WTC11 (cell line): ENCODE data around the gene NKD1. TPM values are rescaled to one million over a fixed set of nuclear protein-coding genes. Genes with fewer than 3 reads are reported as not detected.

Source experiments
- ATAC-seq: fragments of 200-7000 bp; cut with Tn5 transposase; 2 replicates; pipeline ENCODE4 v1.10.0; 2021; ENCODE audit warnings: mild to moderate bottlenecking, moderate library complexity
- CTCF ChIA-PET: fragments of 300-600 bp; sonication (Branson Sonifier 250); formaldehyde crosslinking; loops from one replicate; lab custom pipeline; 2021; ENCODE audit warnings: antibody characterized with exemption; lab: Charles Lee
- POLR2A ChIA-PET: fragments of 350-600 bp; sonication (Branson Sonifier 250); formaldehyde crosslinking; loops from one replicate; lab custom pipeline; 2021; ENCODE audit warnings: antibody characterized with exemption; lab: Charles Lee
- DNase-seq: peaks from one replicate; pipeline ENCODE4 v3.0.0; 2021; ENCODE audit warnings: low spot score
- H3K27ac Mint-ChIP-seq: 2 replicates; pipeline ENCODE4 v1.8.0; 2021; ENCODE audit warnings: mixed read lengths
- H3K27me3 Mint-ChIP-seq: 2 replicates; pipeline ENCODE4 v1.8.0; 2021; ENCODE audit warnings: low read depth, mild to moderate bottlenecking, moderate library complexity, mixed read lengths
- H3K36me3 Mint-ChIP-seq: 2 replicates; pipeline ENCODE4 v1.8.0; 2021; ENCODE audit warnings: mixed read lengths
- H3K4me1 Mint-ChIP-seq: 2 replicates; pipeline ENCODE4 v1.8.0; 2022; ENCODE audit warnings: mixed read lengths
- H3K4me3 Mint-ChIP-seq: 2 replicates; pipeline ENCODE4 v1.8.0; 2021; ENCODE audit warnings: mild to moderate bottlenecking, moderate library complexity, mixed read lengths
- H3K9me3 Mint-ChIP-seq: 2 replicates; pipeline ENCODE4 v1.8.0; 2021; ENCODE audit warnings: mixed read lengths
- CREM ChIP-seq: sonication (generic); formaldehyde crosslinking; IDR thresholded peaks from 2 replicates; pipeline ENCODE4 v1.8.1; 2022; ENCODE audit warnings: mild to moderate bottlenecking, missing genetic modification reagents, moderate library complexity
- GRHL2 ChIP-seq: fragments of 250-450 bp; sonication (Bioruptor Pico); IDR thresholded peaks from 2 replicates; pipeline ENCODE4 v1.8.0; 2022; ENCODE audit warnings: mild to moderate bottlenecking, moderate library complexity; ENCODE audit not compliant: insufficient replicate concordance, severe bottlenecking
- MXD4 ChIP-seq: fragments of 250-450 bp; sonication (Bioruptor Pico); IDR thresholded peaks from 2 replicates; pipeline ENCODE4 v1.8.0; 2021; ENCODE audit warnings: mild to moderate bottlenecking, moderate library complexity, borderline replicate concordance
- NR3C1 ChIP-seq: sonication (generic); formaldehyde crosslinking; conservative IDR thresholded peaks from 2 replicates; pipeline ENCODE4 v1.8.1; 2023; ENCODE audit warnings: low read depth, mild to moderate bottlenecking, missing genetic modification reagents
- PRRX2 ChIP-seq: fragments of 250-450 bp; sonication (Bioruptor Pico); IDR thresholded peaks from 2 replicates; pipeline ENCODE4 v1.8.0; 2021; ENCODE audit warnings: mild to moderate bottlenecking
- SMAD3 ChIP-seq: sonication (generic); formaldehyde crosslinking; IDR thresholded peaks from 2 replicates; pipeline ENCODE4 v1.8.0; 2022; ENCODE audit warnings: missing genetic modification reagents, mild to moderate bottlenecking, borderline replicate concordance
- SOX15 ChIP-seq: fragments of 250-450 bp; sonication (Bioruptor Pico); IDR thresholded peaks from 2 replicates; pipeline ENCODE4 v1.9.0; 2021; ENCODE audit warnings: mild to moderate bottlenecking
- TCF7 ChIP-seq: sonication (generic); formaldehyde crosslinking; IDR thresholded peaks from 2 replicates; pipeline ENCODE4 v1.8.0; 2022; ENCODE audit warnings: mild to moderate bottlenecking, low read depth, missing genetic modification reagents, moderate library complexity
- ZNF121 ChIP-seq: sonication (generic); formaldehyde crosslinking; IDR thresholded peaks from 2 replicates; pipeline ENCODE4 v1.8.0; 2023; ENCODE audit warnings: missing genetic modification reagents
- total RNA-seq: library from RNA; stranded (reverse); gene quantifications from 3 replicates; pipeline ENCODE4 v1.2.3, GENCODE V29; 2021
- TF ChIP-seq, protein P1 (sequence below): sonication (generic); formaldehyde crosslinking; IDR thresholded peaks from 2 replicates; pipeline ENCODE4 v1.8.1; 2023; ENCODE audit warnings: mild to moderate bottlenecking, missing genetic modification reagents
- TF ChIP-seq, protein P2 (sequence below): sonication (generic); formaldehyde crosslinking; IDR thresholded peaks from 2 replicates; pipeline ENCODE4 v1.8.0; 2022; ENCODE audit warnings: mild to moderate bottlenecking, missing genetic modification reagents
- TF ChIP-seq, protein P3 (sequence below): sonication (generic); formaldehyde crosslinking; IDR thresholded peaks from 2 replicates; pipeline ENCODE4 v1.8.0; 2022; ENCODE audit warnings: mild to moderate bottlenecking, missing genetic modification reagents

NKD1 gene
- total RNA-seq, 1 experiment from 2014 or later: 6.0 TPM

DNA sequence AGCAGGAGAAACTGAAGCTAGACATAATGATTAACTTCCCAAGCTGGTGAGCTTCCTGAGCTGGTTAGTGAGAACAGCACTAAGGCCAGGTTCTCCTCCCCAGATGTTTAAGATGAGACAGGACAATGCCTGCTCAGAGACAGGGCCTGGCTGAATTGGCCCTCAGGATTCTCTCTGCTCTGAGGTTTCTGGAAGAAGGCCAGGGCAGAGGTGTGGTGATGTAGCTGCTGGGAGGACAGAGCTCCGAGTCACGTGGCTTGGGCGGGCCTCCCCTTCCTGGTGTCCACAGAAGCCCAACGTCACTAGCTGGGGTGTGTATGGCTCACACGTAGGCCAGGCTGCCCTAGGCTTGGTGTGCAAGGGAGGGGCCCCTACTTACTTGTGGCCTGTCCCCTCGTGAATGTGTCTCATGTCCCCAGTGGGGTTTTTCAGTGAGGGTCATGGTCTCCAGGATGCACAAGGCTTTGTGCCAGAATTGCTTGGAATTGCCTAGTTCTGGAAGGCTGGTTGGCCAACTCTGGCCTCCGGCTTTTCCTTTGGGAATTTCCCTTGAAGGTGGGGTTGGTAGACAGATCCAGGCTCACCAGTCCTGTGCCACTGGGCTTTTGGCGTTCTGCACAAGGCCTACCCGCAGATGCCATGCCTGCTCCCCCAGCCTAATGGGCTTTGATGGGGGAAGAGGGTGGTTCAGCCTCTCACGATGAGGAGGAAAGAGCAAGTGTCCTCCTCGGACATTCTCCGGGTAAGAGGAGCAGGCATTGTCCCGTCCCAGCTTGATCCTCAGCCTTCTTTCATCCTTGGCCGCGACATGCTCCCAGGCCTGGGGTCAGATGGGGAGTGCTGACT lies 148.6 kb downstream of the NKD1 start (continued):
- no peak for TF ChIP-seq PRRX2 (CRISPR knock-in tag)

DNA sequence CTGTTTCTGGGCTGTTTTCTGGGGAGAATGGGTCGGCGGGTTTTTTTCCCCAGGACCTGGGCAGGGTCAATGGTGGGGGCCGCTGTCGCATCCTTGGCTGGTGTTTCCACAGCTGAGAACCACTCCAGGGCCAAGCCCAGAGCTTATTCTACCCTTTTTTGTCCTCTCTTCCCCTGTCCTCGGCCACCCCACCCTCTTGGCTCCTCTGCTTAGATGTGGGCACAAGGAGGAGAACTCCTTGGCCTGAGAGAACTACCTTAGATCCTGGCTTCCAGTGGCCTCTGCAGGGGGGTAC lies 149.2 kb downstream of the NKD1 start:
- CTCF ChIA-PET: interaction anchor here (1.0 kb wide), 1 partner anchor 23 kb away, joined by 3 read pairs; no protein-coding TSS in a partner anchor
- TF ChIP-seq, protein P1, sequence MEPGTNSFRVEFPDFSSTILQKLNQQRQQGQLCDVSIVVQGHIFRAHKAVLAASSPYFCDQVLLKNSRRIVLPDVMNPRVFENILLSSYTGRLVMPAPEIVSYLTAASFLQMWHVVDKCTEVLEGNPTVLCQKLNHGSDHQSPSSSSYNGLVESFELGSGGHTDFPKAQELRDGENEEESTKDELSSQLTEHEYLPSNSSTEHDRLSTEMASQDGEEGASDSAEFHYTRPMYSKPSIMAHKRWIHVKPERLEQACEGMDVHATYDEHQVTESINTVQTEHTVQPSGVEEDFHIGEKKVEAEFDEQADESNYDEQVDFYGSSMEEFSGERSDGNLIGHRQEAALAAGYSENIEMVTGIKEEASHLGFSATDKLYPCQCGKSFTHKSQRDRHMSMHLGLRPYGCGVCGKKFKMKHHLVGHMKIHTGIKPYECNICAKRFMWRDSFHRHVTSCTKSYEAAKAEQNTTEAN: no peak
- no peak for TF ChIP-seq TCF7 (CRISPR knock-in tag)
- no peak for TF ChIP-seq NR3C1 (CRISPR knock-in tag)
- no peak for TF ChIP-seq GRHL2

DNA sequence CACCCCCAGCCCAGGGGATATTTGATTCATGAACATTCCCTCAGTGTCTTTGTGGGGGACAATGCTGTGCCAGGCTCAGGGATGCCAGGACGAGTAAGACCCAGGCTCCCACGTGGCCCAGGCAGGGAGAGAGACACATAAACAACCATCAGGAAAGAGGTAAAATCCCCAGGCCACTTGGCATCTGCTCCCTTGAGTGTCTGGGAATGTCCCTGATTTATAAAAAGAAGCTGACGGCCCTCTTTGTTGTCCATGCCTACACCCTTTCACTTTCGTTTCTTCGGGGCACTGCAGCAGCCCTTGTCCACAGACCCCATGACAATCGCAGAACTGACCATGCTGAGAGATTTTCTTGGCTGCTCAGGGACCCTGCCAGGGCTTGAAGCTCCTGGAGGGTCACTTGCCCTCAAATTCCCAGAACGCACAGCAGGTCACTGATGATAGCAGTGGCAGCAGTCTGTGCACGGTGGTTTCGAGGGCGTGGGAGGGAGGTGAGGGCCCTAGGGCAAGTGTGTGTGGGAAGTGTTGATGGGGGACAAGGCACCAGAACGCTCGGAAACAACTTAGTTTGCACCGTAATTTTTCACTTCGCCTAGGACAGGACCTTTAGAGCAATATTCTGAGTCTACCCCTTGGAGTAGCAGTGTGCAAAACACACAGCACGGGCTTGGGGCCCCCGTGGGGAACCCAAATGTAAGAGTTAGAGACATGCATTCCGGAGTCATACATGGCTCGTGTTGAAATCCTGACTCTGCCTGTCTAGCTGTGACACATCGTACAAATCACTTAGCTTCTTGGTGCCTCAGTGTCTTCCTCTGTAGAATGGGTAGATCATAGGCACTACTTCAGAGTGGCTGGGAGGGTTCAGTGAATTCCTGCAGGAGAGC lies 149.9 kb downstream of the NKD1 start:
- DNase-seq (no peak), ATAC-seq (no peak)
- Mint-ChIP-seq H3K27ac (no peak overlapping the region), H3K4me3 (no peak overlapping the region), H3K36me3 (no peaks in the 10 kb centered on the region), H3K4me1 (no peaks in the 10 kb centered on the region)
- TF ChIP-seq MXD4 (no peak), SMAD3 (CRISPR knock-in tag) (no peak), ZNF121 (CRISPR knock-in tag) (no peak), SOX15 (CRISPR knock-in tag) (no peak), CREM (CRISPR knock-in tag) (no peak)
- TF ChIP-seq, protein P2, sequence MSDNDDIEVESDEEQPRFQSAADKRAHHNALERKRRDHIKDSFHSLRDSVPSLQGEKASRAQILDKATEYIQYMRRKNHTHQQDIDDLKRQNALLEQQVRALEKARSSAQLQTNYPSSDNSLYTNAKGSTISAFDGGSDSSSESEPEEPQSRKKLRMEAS (CRISPR knock-in tag): no peak
- TF ChIP-seq, protein P3, sequence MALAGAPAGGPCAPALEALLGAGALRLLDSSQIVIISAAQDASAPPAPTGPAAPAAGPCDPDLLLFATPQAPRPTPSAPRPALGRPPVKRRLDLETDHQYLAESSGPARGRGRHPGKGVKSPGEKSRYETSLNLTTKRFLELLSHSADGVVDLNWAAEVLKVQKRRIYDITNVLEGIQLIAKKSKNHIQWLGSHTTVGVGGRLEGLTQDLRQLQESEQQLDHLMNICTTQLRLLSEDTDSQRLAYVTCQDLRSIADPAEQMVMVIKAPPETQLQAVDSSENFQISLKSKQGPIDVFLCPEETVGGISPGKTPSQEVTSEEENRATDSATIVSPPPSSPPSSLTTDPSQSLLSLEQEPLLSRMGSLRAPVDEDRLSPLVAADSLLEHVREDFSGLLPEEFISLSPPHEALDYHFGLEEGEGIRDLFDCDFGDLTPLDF (CRISPR knock-in tag): no peak
- TF ChIP-seq, all 79 proteins: peak for 0
- no peaks in the 10 kb centered on the region for H3K9me3 Mint-ChIP-seq
- ChIA-PET POLR2A (no interaction called here), CTCF (interaction anchor here (1.0 to 2.0 kb wide), 3 partner anchors 20 to 108 kb away, joined by 3 to 5 read pairs (median 3); no protein-coding TSS in a partner anchor)
- peaks cover 15% of the 10 kb centered on the region for H3K27me3 Mint-ChIP-seq

More for the DNA sequence above, 149.2 kb downstream of the NKD1 start:
- H3K4me1 Mint-ChIP-seq: no peaks in the 10 kb centered on the region
- POLR2A ChIA-PET: no interaction called here
- H3K27ac Mint-ChIP-seq: no peak overlapping the region
- H3K4me3 Mint-ChIP-seq: no peak overlapping the region
- H3K9me3 Mint-ChIP-seq: no peaks in the 10 kb centered on the region
- ATAC-seq (no peak), DNase-seq (no peak)
- H3K36me3 Mint-ChIP-seq: no peaks in the 10 kb centered on the region
- peaks cover 23% of the 10 kb centered on the region for H3K27me3 Mint-ChIP-seq

Other genes with a start within 250 kb of the NKD1 start
- 122 to 132 TPM (median 123 TPM) in 3 replicates for gene BRD7, start 179.4 kb upstream of the NKD1 start, total RNA-seq
- gene SNX20, start 132.9 kb downstream of the NKD1 start, total RNA-seq: 0.14 TPM in 1 of 3 replicates, not detected in the others
- 0.11 to 0.60 TPM (median 0.34 TPM) in 3 replicates for gene NOD2, start 145.2 kb downstream of the NKD1 start, total RNA-seq
- gene CYLD, start 193.7 kb downstream of the NKD1 start, total RNA-seq: 9.4 to 10.8 TPM (median 9.6 TPM) in 3 replicates